HG02588 (cell line): ENCODE results near the gene CASQ2.
A peak's percentile ranks its signal among the peaks of the same experiment; 100 is the strongest.
"Not testable (repeated sequence)": the region's sequence is repeated elsewhere in the genome, so short reads cannot be mapped to it uniquely, and the experiment has no call there.

Experiments used
- ATAC-seq: cut with Tn5 transposase; IDR thresholded peaks from one replicate; pipeline ENCODE4 v1.9.1; 2021; ENCODE audit warnings: mild to moderate bottlenecking, moderate library complexity; ENCODE audit not compliant: unreplicated experiment

Gene CASQ2

GRCh38 chr1:115781851-115782250 is 13.3 kb upstream of the CASQ2 start:
- ATAC-seq = no peak

- ATAC-seq = no peak
Measured at GRCh38 chr1:115781343-115781742, 12.8 kb upstream of the CASQ2 start.

GRCh38 chr1:115780655-115781054 is 12.1 kb upstream of the CASQ2 start:
- ATAC-seq = not testable (repeated sequence)

- not testable (repeated sequence) for ATAC-seq
Measured at GRCh38 chr1:115779075-115779474, 10.6 kb upstream of the CASQ2 start.

GRCh38 chr1:115771847-115772457 is 3.4 kb upstream of the CASQ2 start:
- ATAC-seq = peak; percentile 92

GRCh38 chr1:115771094-115771846 is 2.8 kb upstream of the CASQ2 start:
- ATAC-seq = no peak

GRCh38 chr1:115767403-115767802 is 1.1 kb downstream of the CASQ2 start:
- no peak for ATAC-seq

- no peak for ATAC-seq
Measured at GRCh38 chr1:115765091-115765490, 3.4 kb downstream of the CASQ2 start.

- no peak for ATAC-seq
Measured at GRCh38 chr1:115764541-115764940, 4.0 kb downstream of the CASQ2 start.

- no peak for ATAC-seq
Measured at GRCh38 chr1:115762779-115763178, 5.7 kb downstream of the CASQ2 start.

- ATAC-seq = no peak
Measured at GRCh38 chr1:115761601-115762302, 6.8 kb downstream of the CASQ2 start.

- no peak for ATAC-seq
Measured at GRCh38 chr1:115757856-115758255, 10.7 kb downstream of the CASQ2 start.

GRCh38 chr1:115757326-115757725 is 11.2 kb downstream of the CASQ2 start:
- no peak for ATAC-seq

GRCh38 chr1:115755456-115756370 is 12.8 kb downstream of the CASQ2 start:
- no peak for ATAC-seq

- ATAC-seq = no peak
Measured at GRCh38 chr1:115753830-115754229, 14.7 kb downstream of the CASQ2 start.

GRCh38 chr1:115753361-115753760 is 15.2 kb downstream of the CASQ2 start:
- no peak for ATAC-seq

- no peak for ATAC-seq
Measured at GRCh38 chr1:115748401-115749150, 19.9 kb downstream of the CASQ2 start.

GRCh38 chr1:115746021-115746690 is 22.4 kb downstream of the CASQ2 start:
- ATAC-seq = no peak

GRCh38 chr1:115744646-115745275 is 23.8 kb downstream of the CASQ2 start:
- ATAC-seq = no peak
